Stimulated activated CD4-positive, alpha-beta T cell treated with anti-CD3 and anti-CD28 coated beads, TNF-alpha, amount 100 ng/mL, for 4 hours (primary cell): ENCODE data around the gene FUT1.
A peak's percentile ranks its signal among the peaks of the same experiment; 100 is the strongest.
"Not testable (repeated sequence)": the region's sequence is repeated elsewhere in the genome, so short reads cannot be mapped to it uniquely, and the experiment has no call there.

Experiments
- DNase-seq, 3 experiments: peaks; one replicate each; pipeline ENCODE4 v3.0.0-alpha.2; 2020; ENCODE audit warnings: low read depth in 3 of 3

Gene FUT1

DNA sequence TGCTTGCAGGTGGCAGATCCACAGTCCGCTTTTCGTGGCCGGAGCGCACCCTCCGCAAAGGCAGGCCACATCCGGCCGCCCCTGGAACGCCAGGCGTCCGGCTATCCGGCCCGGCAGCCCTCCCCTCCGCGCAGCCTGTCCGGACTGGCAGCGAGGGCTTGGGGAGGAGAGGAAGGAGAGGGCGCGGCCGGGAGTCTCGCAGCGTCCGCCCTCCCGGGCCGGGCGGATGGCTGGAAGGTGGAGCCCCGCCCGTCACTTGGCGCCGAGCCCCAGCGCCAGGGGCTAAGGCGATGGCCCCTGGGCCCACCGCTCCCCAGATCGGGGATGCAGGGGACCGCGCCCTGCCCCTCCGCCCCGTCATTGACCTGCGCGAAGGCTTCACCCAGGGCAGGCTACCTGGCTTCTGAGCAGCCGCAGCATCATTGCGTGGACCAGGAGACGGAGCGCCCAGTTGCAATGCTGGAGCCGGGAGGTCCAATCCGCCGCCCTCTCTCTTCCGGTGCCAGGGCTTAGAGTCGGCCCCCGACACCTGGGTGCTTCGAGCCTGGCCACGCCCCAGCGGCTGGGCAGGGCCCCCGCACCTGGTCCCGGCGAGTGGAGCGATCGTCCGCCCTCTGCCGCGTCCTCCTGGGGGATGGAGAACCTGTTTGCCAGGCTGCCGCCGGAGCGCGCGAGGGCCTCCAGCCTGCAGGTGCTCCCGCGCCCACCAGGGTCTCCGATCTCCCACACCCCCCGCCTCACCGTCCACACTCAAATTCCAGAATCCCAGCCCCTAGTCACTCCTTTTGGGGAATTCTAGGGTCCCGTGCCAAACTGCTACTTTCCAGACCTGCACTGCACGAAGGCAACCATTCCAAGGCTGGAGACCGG lies at the start of gene FUT1:
TSS of gene FUT1 (minus strand) at position 146 of the 870 bp plus-strand sequence. CDS start 1,360 bp downstream, outside the sequence.
- no peak for DNase-seq

DNA sequence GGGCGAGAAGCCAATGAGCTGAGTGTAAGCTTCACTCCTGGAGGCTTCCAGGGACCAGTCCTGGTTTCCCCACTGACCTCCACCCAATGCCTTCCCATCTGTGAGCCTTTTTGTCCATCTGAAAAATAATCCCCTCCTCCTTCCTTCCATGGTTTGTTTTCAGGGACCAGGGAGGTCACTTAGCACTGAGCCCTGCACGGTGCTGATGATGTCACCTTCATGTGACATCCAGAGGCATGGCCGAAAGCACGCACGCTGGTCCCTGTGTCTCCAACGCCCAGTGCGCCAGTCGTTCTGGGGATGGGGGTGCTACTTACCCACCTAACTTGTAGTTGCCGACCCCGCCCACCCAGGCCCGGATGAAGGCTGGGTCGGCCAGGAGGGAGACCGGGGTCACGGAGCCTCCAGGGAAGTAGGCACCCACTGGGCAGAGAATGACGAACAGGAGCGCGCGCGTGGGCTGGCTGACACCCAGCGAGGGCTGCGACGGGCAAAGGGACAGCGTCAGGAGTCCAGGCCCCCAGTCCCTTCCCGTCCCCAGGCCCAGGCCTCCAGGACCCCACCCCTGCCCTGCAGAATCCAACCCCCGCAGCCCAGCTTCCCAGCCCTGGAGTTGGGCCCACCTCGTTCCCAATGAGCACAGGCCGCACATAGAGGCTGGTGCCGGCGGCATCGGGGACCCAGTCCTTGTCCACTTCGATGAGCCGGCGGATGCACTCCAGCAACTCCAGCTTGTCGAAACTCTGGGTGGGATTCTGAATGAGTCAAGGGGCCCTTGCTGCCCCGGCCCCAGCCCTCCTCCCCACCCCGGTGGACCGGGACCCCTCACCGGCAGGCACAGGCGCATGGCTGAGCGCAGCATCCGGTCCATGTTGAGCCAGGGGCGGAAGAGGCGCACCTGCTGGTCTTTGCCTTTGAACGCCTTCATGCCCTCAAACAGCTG lies 47.2 kb upstream of the FUT1 start:
- no peak for DNase-seq

DNA sequence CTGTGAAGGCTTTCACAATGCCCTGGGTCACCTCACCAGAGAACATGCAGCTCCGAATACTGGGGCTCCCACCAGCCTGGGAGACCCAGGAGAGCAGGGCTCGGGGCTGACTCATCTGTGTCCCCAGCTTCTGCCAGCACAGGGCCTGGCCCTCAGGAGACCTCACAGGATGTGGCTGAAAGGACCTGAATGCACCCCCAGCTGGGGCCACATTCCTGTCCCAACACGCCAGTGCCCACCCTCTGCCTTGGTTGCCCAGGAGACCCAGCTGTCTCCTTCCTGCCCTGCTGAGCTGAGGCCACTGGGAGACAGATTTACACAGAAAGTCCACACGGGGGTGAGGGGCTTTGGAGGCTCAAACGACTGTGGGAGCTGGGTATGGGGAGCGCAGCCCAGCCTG lies 46.5 kb upstream of the FUT1 start:
- no peak for DNase-seq

DNA sequence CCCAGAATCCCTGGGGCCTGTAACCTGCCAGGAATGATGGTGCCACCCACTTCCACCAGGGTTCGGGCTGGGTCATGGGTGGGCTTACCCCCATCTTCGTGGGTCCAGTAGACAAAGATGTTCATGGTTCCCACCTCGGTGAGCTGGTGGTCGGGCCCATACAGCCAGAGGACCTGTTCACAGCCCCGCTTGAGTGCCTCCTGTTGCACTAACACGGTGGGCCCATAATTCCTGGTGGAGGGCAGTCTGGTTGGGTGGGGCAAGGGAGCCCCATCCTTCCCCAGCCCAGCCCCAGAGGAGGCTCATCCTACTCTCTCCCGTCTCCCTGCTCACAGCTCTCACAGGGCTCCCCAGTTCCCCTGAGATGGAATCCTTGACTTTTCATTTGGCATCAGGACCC lies 44.7 kb upstream of the FUT1 start:
- no peak for DNase-seq

DNA sequence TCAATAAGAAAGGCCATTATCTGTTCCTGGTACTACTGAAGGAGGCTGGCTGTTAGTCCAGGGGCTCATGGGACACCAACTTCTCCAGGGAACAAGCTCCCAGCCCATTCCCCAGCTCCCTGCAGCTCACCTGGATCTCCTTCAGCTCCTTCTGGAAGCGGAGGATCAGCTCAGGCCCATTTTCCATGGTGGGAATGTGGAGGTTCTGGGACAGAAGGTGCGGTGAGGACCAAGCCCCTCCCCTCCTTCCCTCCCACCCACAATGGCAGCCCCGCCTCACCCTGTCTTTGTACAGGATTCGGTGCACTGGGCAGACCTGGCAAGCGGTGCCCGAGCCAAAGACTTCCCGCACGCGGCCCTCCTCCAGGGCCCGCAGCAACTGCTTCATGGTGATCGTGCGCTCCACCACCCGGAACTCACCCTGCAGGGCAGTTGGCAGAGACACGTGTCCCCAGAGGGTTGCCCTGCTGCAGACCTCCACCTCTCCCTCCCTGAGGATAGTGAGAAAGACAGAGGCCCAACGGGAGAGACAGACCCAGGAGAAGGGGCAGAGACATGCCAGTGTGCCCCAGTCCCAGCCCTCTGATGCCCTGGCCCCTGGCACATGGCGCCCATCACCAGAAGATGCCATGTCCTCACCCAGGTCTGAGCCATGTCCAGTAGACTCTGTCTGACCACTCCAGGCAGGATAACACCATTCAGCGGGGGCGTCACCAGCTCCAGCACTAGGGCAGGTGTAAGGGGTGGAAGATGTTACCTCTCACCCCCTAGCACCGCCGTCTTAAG lies 44.0 kb upstream of the FUT1 start:
- no peak for DNase-seq

- no peak for DNase-seq
These were observed 43.2 kb upstream of the FUT1 start for GRCh38 chr19:48795685-48796070.

GRCh38 chr19:48795055-48795684 lies 42.7 kb upstream of the FUT1 start:
- peak; percentile 69 to 71 (median 69) for DNase-seq

- DNase-seq = no peak
These were observed 41.9 kb upstream of the FUT1 start for GRCh38 chr19:48794291-48794690.

- no peak for DNase-seq
These were observed 40.8 kb upstream of the FUT1 start for GRCh38 chr19:48793271-48793670.

DNA sequence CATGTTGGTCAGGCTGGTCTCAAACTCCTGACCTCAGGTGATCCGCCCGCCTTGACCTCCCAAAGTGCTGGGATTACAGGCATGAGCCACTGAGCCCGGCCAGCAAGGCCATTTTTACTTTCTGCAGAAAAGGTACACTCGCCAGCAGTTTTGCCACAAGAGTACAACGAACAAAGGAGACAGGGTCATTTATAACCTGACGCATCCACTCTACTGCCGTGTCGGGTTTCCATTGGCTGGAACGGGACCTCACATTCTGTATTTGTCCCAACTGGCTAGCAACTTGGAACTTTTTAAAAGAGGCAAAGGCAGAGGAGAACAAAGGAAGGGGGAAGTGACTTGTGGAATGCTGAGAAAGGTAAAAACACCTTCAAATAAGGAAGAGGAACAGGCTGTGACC lies 34.9 kb upstream of the FUT1 start:
- not testable (repeated sequence) for DNase-seq

DNA sequence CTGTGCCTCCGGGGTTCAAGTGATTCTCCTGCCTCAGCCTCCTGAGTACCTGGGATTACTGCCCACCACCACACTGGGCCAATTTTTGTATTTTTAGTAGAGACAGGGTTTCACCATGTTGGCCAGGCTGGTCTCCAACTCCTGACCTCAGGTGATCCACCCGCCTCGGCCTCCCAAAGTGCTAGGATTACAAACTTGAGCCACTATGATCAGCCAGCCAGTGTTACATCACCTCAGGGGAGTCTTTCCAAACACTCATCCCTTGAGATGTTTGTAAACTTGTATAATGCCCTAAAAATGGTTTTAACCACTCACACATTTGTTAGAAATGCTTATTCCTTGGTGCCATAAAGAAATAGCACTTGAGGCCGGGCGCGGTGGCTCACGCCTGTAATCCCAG lies 34.0 kb upstream of the FUT1 start:
- DNase-seq = not testable (repeated sequence)

GRCh38 chr19:48784527-48784926 lies 32.1 kb upstream of the FUT1 start:
- no peak for DNase-seq

DNA sequence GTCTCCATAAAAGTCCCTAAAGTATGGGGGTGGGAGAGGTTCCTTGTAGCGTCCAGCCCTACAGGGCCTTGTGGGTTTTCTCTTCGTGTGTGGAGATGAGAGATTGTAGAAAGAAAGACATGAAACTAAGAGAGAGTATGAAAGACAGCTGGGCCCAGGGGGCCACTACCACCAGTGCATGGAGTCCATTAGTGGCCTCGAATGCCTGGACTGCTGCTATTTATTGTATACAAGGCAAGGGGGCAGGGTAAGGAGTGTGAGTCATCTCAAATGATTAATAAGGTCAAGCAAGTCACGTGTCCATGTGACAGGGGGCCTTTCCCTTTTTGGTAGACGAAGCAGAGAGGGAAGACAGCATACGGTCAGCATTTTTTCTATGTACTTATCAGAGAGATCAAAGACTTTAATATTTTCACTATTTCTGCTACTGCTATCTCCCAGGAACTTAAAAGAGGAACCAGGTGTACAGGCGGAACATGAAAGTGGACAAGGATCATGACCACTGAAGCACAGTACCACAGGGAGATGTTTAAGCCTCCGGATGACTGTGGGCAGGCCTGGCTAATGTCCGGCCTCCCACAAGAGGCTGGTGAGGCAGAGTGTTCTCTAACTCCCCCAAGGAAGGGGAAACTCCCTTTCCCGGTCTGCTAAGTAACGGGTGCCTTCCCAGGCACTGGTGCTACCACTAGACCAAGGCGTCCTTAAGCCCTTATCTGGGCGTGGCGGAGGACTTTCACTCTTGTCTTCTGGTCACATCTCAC lies 28.4 kb upstream of the FUT1 start:
- no peak for DNase-seq

- DNase-seq = no peak
These were observed 27.2 kb upstream of the FUT1 start for GRCh38 chr19:48779636-48780035.

DNA sequence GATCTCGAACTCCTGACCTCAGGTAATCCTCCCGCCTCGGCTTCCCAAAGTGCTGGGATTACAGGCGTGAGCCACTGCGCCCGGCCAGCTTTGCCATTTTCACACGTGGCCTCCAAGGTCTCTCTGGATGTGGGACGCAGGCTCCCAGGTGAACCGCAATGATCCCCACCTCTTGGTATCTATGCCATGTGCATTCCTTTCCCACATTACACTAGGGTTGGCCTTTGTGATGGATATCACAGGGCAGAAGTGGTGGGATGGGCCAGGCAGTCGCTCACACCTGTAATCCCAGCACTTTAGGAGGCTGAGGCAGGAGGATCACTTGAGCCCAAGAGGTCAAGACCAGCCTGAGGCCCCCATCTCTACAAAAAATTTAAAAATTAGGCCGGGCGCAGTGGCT lies 25.3 kb upstream of the FUT1 start:
- no peak for DNase-seq

GRCh38 chr19:48777139-48777538 lies 24.7 kb upstream of the FUT1 start:
- no peak for DNase-seq

GRCh38 chr19:48772503-48772953 lies 20.1 kb upstream of the FUT1 start:
- no peak for DNase-seq

GRCh38 chr19:48770734-48771472 lies 18.5 kb upstream of the FUT1 start:
- no peak for DNase-seq

GRCh38 chr19:48770266-48770665 lies 17.8 kb upstream of the FUT1 start:
- DNase-seq = no peak
